Esophagus squamous epithelium (tissue), 4 donors: Measurements from ENCODE around the gene CEL.

Experiments used
- CTCF ChIP-seq, 6 experiments: fragments of 450-650 bp in 4 of 6; fragments of 200-600 bp in 2 of 6; sonication (generic) in 2 of 6; IDR thresholded peaks; one replicate each; pipeline ENCODE4 v1.5.1; 2016 to 2019; ENCODE audit warnings: antibody characterized with exemption in 6 of 6, mild to moderate bottlenecking in 4 of 6, moderate library complexity in 4 of 6
- POLR2A ChIP-seq, 4 donors: fragments of 450-650 bp; IDR thresholded peaks; one replicate each; pipeline ENCODE4 v1.6.1; 2017; ENCODE audit warnings: antibody characterized with exemption in 4 of 4, mild to moderate bottlenecking in 4 of 4, moderate library complexity in 3 of 4

- TF ChIP-seq CTCF (IDR thresholded peaks at IDR 0.05) (no peak), POLR2A (IDR thresholded peaks at IDR 0.05) (no peak)
Measured at GRCh38 chr9:133028221-133028620, 33.6 kb upstream of the CEL start.
